SK-N-MC (cell line): ENCODE data around the gene ASTN2.

ENCODE experiments used
- EZH2 ChIP-seq: fragments of 200-600 bp; sonication (generic); IDR thresholded peaks from one replicate; pipeline ENCODE4 v1.6.1; 2017; ENCODE audit warnings: antibody characterized with exemption
- POLR2AphosphoS5 ChIP-seq: IDR thresholded peaks from 2 replicates; pipeline ENCODE4 v1.6.1; 2012; ENCODE audit warnings: mild to moderate bottlenecking, low read depth, low read length, borderline replicate concordance

DNA sequence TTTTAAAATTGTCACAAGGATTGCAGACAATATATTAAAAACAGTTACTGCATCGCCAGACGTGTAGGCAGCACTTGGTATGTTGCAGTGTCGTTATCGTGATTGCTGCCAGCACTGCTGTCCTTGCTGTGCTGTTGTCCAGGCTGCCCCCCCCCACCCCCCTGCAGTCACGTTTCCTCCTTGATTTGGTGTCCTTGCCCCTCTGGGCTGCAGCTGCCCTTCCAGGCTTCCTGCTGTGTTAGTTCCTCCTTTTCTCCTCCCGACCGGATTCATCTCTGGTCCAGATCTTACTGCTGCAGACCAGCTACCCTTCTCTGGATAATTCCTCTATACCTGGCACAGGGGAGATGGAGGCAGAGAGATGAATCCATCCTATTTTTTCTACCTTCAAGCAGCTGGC, 428.8 kb downstream of the ASTN2 start:
- TF ChIP-seq POLR2AphosphoS5 (no peak), EZH2 (no peak)
